K562 (cell line): Measurements from ENCODE around the gene HLA-E. TPM values are rescaled to one million over a fixed set of nuclear protein-coding genes. Genes with fewer than 3 reads are reported as not detected.

Source experiments
- CCNT2 ChIP-seq: IDR thresholded peaks from 2 replicates; pipeline ENCODE4 v1.6.1; 2011; ENCODE audit warnings: borderline replicate concordance, low read depth, mild to moderate bottlenecking, moderate library complexity, mixed read lengths, low read length; ENCODE audit not compliant: insufficient read length; ENCODE audit errors: extremely low read depth
- GTF2E2 ChIP-seq: fragments of 200-800 bp; sonication (Bioruptor generic); IDR thresholded peaks from 2 replicates; pipeline ENCODE4 v1.6.1; 2016; ENCODE audit warnings: missing genetic modification characterization, missing compliant biosample characterization
- ZNF431 ChIP-seq: sonication (generic); formaldehyde crosslinking; IDR thresholded peaks from 2 replicates; pipeline ENCODE4 v1.8.0; 2022; ENCODE audit warnings: mild to moderate bottlenecking, missing genetic modification reagents
- polyA plus RNA-seq, 8 experiments: library from polyadenylated mRNA; depleted of rRNA in 4 of 8; stranded (reverse) in 5 of 8; unstranded in 3 of 8; fragments of >200 nt; fragmentation: Nextera tagmentation in 2 of 8; fragmentation: Illumina TruSeq in 1 of 8; extraction: Ambion mirVana in 2 of 8; extraction: Trizol in 1 of 8; gene quantifications; 2 replicates each; pipeline versions ENCODE4 v1.2.1 to v1.2.3, GENCODE V29; 2011 to 2014; ENCODE audit warnings: inconsistent platforms in 1 of 8, missing spikeins in 1 of 8
- total RNA-seq, 7 experiments: library from RNA; depleted of rRNA in 6 of 7; stranded (reverse); fragments of >200 nt in 6 of 7; fragmentation: Illumina TruSeq in 2 of 7; extraction: Trizol in 2 of 7; gene quantifications; 2 replicates each; pipeline versions ENCODE4 v1.2.1 to v1.2.3, GENCODE V29; 2011 to 2021; ENCODE audit warnings: low replicate concordance in 1 of 7
- TF ChIP-seq, protein P1 (sequence below), 2 experiments: fragments of 450-650 bp; formaldehyde crosslinking in 1 of 2; IDR thresholded peaks; 2 replicates each; pipeline versions ENCODE4 v1.4.0 to v1.6.1; 2014 to 2020; ENCODE audit warnings: mild to moderate bottlenecking in 2 of 2, borderline replicate concordance in 1 of 2, low read depth in 1 of 2

The HLA-E gene
- total and polyA plus RNA-seq, 9 of the 15 experiments (the other 6 are each of a cell fraction or from before 2014, with no cell fraction given) = 3.2 to 39.9 (median 26.8) TPM

DNA sequence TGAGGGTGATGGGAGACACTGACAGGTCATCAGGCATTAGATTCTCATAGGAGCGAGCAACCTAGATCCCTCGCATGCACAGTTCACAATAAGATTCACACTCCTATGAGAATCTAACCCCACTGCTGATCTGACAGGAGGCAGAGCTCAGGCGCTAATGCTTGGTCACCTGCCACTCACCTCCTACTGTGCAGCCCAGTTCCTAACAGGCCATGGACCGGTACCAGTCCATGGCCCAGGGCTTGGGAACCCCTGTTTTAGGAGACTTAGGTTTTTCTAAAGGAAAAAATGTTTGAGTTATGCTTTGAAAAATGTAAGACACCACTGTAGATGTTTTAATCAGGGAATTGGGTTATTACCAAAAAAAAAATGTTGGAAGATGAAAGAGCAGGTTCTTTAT is 6.7 kb downstream of the HLA-E start (continued):
- TF ChIP-seq, protein P1, sequence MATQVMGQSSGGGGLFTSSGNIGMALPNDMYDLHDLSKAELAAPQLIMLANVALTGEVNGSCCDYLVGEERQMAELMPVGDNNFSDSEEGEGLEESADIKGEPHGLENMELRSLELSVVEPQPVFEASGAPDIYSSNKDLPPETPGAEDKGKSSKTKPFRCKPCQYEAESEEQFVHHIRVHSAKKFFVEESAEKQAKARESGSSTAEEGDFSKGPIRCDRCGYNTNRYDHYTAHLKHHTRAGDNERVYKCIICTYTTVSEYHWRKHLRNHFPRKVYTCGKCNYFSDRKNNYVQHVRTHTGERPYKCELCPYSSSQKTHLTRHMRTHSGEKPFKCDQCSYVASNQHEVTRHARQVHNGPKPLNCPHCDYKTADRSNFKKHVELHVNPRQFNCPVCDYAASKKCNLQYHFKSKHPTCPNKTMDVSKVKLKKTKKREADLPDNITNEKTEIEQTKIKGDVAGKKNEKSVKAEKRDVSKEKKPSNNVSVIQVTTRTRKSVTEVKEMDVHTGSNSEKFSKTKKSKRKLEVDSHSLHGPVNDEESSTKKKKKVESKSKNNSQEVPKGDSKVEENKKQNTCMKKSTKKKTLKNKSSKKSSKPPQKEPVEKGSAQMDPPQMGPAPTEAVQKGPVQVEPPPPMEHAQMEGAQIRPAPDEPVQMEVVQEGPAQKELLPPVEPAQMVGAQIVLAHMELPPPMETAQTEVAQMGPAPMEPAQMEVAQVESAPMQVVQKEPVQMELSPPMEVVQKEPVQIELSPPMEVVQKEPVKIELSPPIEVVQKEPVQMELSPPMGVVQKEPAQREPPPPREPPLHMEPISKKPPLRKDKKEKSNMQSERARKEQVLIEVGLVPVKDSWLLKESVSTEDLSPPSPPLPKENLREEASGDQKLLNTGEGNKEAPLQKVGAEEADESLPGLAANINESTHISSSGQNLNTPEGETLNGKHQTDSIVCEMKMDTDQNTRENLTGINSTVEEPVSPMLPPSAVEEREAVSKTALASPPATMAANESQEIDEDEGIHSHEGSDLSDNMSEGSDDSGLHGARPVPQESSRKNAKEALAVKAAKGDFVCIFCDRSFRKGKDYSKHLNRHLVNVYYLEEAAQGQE (IDR thresholded peaks at IDR 0.05; ENCODE audit: borderline replicate concordance) = no peak
- TF ChIP-seq, protein P1 (CRISPR knock-in tag; IDR thresholded peaks at IDR 0.05; ENCODE audit: low read depth) = 0 out of 2 replicates have a peak, but pooled peaks have one; percentile 1
- TF ChIP-seq ZNF431 (0 out of 2 replicates have a peak, but pooled peaks have one; percentile 32), CCNT2 (no peak), GTF2E2 (tag) (peak; percentile 75)
